ENCODE results near the gene SV2B.

Gene SV2B

DNA sequence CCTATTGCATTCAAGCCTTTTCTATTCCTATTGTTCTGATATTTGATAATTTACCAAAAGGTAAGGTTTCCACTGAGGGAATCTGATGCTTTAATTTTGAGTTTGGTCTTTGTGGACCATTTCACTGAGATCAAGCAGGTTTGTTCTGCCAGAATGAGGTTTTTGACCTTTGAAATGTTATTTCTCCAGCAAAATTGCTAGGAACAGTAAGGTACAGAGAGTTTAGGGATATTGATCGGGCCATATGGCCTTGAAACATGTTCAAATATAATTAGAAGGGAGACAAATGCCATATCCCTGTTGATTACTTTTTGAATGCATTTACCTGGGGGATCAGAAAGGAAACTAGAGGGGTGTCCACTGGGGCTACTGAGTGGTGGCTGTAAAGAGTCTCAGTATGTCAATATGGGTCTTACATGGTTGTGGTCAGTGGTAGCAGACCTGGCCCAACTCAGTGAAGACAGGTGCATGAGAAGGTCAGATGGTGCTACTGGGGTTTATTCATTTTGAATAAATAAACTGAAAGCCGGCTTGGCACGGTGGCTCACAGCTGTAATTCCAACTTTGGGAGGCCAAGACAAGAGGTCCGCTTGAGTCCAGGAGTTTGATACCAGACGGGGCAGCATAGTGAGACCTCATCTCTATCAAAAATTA is 100.2 kb downstream of the SV2B start:
- no peak for DNase-seq

DNA sequence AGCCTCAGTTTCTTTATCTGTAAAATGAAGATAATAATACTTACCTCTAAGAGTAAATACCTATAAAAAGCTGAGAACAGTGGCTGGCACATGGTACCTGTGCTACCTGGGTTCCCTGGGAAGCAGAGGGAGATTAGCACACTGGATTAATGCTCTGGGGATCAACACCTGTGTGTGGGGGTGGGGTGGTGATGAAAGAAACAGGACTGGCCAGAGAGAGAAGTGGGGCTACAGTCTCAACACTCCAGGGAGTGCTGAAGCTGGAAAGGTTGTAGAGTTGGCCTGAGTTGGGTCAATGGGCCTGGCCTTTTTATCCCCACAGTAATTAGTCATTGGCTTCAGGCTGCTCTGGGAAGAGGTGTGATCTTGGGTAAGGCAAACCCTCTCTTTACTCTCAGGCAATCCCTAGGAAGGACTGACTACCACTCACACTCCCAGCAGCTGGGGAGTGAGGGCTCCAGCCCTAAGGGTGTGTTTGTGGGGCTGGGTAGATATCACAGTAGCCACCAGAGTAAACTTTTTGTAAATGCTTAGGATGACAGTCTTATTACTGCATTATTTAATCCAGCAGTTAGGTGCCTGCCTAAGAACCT is 102.5 kb downstream of the SV2B start:
- DNase-seq, result no peak

DNA sequence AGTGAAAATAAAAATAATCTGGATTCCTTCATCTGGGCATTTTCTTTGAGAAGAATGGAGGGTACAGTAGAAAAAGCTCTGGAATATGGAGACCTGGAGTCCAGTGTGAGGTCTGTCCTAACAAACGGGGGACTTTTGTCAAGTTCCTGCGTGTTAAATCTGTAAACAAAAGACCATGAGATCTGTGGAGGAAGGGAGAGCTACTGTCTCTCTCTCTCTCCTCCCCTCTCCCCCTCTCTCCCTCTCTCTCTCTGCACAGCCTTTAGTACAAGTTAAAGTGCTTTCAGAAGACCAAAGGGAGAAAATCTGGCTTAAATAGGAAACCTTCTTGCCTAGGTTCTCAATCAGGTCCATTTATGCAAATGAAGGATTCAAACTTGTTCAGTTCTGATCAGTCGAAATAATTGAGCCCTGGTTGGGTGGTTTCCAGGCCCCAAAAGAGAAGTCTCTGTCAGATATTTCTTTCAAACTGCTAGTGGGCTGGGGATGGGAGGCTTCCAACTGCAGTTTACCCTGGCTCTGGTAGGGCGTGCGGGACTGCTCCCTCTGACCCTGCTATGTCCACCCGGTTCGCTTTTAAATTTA is 103.7 kb downstream of the SV2B start:
- no peak for DNase-seq

DNA sequence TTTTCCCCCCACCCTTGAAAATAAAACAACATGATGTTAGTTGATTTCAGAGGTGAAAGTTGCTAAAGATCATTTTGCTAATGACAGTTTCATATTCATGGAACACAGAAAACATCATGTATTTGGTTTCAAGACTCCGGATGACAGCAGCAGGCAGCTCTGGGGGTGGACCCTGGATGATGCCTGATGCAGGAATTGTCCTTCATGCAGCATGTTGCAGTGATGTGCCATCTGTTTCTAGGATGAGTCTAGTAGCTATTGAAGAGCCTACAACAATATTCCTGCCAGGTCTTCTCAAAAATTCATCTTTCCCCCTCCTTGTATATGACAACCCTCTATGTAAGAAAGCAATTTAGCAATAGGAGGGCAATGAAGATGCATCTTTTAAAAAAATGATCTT is 108.3 kb downstream of the SV2B start:
- DNase-seq, result no peak

DNA sequence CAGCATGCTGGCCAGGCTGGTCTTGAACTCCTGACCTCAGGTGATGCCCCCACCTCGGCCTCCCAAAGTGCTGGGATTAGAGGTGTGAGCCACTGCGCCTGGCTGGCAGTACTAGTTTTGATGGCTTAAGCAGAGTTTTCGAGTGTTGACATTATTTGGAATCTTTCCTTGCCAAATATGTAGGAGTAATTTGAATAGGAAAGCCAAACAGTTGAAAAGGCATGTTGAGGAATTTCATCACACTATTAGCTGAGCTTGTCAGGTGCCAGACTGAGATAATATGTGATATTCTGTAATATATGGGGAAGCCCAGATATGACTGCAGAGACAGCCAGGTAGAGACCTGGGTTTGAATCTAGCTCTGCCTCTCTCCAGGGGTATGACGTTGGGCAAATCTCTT is 109.3 kb downstream of the SV2B start:
- no peak for DNase-seq

DNA sequence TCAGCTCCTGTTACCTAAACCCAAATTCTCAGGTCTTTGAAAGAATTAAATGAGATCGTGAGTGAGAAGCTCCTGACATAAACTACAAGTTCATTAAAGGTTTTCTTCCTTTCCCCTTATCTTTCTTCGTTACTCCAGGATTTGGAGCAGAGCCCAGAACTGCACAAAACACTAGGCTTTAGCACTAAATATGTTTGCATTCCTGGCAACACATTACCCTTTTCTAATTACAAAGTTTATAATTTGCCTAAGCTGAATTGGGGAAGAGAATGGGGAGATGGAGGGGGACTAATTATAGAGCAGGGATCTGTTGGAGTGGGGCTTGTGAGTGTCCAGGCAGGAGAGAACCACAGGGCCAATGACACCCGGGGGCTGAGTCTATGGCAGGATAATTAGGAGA is 109.7 kb downstream of the SV2B start:
- DNase-seq, result no peak

DNA sequence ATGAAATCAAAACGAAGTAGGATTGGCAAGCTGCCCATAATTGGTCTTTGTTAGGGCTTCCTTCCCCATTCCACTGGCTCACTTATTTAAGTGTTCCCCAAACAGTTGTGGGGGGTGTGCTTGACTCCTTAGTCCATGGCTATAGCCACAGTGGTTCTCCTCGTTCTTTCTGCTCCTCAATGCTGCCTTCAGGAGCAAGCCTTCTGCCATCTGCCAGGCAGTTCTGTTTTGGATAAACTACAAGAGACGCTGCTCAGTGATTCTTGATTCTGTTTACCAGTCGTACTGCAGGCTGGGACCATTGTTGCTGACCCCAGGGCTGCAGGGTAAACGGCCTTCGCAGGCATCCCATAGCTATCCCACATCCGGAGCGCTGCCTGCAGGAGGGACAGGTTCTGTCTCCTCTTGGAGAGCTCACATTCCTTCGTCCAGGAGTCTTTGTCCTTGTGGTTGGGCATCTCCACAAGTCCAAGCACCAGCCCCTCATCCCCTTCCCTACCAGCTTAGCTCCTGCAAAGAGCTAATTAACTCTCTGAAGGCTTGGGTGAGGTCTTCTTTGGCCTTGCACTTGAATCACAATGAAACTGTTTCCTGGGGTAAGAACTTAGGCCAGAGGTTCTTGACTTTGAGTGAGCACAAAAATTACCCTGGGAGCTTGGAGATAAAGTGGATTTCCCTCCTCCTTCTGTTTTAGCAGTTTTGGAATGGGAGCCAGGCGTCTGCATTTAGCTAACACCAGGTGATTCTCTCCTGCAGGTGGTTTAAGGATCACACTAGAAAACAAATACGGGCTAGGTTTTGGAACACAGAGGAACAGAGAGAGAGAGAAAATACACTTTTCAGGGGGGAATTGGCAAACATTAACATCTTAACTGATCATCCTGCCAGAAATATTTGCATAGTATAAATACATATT is 114.9 kb downstream of the SV2B start:
- no peak for DNase-seq

DNA sequence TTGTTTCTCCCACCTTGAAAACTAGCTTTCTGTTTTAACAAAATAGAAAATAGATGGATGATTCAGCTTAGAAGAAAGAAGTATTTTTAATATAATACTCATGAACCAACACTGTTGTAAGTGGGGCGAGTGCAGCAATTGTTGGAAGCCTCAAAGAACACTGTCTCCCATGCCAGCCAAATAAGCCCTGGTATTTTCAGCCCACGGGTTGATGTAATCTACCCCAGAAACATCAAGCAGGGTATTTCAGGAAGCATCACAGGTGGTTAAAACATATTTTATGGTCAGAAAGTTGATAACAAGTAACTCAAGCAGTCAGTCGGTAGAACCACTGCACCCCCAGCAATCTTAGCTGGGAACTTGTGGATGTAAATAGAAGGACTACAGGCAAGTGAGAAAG is 115.9 kb downstream of the SV2B start:
- DNase-seq, result no peak

DNA sequence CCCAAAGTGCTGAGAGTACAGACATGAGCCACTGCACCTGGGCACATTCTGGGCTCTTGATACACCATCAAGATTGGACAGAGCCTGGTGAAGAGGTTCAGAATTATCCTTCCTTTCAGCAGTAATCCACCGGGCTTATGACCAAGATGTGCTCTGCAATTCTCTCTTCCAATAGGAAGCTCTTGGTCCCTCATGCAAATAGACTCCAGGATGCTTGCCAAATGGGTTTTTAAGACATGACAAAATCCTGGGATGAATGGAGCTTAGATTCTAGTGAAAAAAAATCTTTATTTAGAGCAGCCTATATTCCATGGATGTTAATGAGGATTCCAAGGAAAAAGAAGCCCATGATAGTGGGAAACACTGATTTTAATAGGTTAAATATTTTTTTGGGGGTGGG is 119.1 kb downstream of the SV2B start:
- DNase-seq, result no peak

DNA sequence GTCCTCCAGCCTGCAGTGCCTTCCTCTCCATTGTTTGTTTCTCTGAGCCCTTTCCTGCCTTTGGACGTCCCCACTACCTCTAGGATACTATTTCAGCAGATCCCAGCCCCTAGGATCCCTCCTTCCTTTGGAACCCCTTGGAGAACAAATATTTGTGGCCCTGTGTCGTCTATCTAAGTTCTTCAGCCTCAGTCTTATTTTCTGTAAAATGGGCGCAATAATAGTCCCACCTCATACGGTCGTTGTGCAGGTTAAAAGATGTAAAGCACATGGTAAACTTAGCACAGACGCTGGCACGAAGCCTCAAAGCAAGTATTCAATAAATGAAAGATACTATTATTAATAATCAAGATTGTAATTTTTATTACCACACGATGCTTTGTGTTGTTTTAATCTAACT is 122.0 kb downstream of the SV2B start:
- DNase-seq, result no peak

DNA sequence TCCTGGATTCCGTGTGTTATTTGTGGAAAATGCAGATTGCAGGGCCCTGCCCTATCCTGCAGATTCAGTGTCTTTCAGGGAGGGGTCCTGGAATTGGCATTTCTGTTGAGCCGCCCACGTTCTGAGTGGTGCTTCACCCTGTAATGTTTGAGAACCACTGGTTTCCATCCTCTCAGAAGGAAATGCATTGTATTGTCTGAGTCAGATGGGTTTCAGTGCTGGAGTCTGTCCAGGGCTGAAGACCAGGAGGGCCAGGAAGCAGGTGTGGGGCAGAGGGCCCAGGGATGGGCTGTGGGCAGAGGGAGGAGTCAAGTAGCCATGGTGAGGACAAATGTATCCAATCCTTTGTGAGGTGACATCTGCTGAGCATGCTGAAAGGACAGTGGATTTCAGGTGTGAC is 123.8 kb downstream of the SV2B start:
- DNase-seq, result no peak

DNA sequence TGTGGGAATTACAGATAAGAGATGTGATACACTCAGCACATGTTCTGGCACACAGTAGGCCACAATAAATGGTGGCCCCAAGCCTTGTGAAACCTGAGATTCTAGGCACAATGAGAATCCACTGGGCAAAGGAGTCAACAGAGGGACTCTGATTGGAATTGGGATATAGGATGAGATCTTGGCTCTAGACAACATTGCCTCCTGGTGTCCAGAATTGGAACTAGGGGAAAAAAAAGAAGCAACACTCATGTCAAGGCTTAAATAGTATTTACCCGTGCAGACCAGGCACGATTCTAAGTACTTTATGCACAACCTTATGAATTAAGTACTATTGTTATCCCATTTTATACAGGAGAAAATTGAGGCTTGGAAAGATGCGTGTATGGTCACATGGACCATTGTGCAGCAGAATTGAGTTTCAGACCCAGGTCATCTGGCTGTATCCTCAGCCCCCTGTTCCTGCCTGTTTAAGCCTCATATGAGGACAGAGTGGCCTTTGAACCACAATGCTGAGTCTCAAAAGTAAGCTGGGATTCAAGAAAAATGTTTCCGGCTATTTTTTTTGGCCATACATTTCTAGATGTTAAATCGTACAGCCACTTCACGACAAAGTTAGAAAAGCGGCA is 124.8 kb downstream of the SV2B start:
- no peak for DNase-seq

DNA sequence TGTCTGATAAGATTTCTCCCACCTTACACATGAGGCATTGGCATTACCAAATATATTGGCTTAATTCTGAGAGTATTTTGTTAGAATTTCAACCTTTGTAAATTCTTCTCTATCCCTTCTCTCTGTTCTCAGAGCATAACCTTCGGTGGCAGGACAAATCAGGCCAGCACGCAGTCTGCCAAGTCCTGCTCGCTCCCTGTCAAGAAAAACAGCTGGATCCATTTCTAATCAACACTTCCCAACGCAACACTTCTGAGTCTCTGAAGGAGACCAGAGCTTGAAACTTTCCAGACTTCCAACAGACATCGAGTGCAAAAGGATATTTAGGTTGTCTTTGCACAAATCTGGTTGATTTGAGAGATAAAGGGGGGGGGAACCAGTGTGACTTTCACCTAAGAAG is 125.7 kb downstream of the SV2B start:
- DNase-seq, result no peak

DNA sequence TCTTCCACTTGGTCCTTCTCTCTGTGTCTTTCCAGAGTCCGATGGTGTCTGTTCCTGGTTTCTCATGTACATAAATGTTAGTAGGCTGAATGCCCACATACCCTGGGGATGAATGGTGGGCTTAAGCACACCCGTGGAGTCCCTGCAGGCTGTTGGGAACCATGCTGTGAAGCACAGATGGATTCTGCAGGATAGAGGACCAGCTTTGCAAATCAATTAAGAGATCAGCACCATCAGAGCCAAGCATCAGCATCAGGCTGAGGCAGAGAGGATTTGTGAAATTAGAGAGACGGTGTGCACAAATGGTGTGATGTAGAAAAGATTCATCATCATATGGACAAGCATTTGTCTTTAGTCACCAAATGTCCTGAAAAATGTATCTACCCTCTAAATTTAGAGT is 127.1 kb downstream of the SV2B start:
- no peak for DNase-seq

DNA sequence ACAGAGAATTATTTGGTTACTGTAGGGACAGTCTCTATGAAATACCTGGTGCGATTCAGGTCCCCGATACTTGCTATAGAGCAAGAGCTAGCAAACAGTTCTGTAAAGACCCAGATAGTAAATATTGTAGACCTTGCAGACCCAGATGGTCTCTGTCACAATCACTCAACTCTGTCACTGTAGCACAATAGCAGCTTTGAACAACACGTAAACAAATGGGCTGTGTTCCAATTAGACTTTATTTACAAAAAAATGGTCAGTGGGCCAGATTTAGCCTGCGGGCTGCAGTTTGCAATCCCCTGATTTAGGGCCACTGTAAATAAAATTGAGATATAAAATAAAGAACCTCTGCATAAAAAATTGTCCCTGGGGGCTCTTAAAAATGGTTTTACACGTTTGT is 127.7 kb downstream of the SV2B start:
- DNase-seq, result no peak

DNA sequence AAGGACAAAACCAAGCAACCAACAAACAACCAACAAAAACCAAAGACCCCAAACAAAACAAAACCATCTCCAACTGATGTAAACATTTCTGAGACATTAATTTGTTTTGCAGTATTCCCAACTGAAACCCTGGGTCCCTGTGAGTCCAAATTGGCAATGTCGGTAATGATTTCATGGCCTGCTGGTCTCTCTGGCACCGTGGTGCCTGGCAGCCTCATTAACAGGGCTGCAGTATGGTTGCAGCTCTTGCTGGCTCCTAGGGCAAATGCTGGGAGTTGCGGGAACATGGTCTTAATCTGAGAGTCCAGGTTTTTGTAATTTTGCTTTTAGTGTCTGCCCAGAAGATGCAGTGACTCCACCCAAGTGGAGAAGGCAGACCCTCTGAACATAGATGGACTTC is 128.3 kb downstream of the SV2B start:
- DNase-seq, result no peak

DNA sequence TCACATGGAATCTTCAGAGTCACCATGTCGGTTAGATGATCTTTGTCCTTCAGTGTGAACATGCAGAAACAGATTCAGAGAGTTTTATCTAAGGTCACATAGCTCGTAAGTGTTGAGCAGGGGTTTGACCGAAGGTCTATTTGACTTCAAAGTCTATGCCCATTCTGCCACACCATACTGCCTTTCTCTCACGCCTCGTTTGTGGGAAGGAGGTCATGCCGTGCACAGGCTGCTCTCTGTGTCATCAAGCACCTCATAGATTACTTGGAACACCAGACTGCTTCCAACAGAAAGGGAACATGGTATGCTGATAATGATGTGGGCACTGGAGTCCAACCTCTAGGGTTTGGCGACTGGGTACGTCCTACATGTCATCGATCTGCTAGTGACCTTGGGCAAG is 128.8 kb downstream of the SV2B start:
- DNase-seq, result no peak

DNA sequence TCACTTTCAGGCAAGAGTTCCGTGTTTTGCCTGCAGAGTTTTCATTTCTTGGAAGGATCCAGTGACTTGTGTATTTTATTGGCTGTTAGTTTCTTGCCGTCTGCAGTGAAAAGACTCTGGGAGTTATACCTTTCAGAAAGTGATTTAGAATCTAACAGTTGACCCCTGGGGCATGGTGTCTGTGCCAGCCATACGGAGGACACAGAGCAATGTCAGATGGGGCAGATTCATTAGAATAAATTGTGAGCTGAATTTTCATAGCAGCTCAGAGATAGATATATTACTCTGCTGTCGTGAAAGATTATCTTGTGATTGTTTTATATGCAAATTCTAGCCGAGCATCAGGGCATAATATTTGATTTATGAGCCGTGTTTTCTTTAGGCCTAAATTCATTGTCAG is 131.6 kb downstream of the SV2B start:
- no peak for DNase-seq

DNA sequence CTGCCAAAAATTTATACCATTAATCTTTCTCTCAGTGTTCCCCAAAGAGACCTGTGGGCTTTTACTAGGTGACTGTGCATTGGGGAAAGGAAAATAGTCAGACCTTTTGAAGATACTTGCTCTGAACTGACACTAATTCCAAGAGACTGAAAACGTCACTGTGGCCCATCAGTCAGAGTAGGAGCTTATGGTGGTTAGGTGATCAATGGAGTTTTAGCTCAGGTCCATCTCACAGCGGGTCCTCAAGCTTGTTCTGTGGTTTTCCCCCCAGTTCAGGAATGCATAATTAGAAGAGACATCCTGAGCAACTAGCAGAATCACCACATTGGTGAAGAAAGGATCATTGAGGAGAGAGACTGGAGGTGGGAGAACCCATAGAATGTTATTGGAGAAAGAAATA is 134.7 kb downstream of the SV2B start:
- DNase-seq, result no peak

DNA sequence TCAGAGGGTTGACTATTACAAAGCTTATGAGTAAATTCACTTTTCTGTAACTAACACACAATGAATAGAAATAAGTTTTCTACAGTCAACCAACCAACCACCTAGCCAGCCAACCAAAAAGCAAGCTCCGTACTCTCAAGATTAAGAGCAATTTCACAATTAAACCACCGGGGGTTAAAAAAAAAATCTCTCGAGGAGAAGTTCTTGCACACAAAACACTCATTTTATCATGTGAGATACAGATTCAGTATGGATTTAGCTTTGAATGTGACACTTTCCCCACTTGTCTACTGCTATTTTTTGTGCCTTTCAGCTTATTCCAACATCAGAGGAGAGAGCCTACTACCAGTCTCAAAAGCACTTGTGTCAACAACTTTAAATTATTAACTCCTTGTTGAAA is 135.3 kb downstream of the SV2B start:
- no peak for DNase-seq

DNA sequence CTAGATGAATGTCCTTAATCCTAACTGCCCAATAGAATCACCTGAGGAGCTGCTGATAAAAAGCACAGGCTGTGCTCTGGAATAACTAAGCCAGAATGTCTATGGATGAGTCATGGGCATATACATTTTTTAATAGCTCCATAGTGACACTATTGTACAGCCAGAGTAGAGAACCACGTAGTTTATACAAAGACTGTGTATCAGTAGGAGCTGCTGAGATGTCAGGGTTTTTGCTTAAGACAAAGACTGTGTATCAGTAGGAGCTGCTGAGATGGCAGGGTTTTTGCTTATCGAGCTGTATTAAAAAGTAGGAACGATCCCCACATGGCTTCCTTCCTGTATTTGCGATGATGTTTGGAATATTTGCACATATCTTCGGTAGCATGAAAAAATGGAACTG is 137.4 kb downstream of the SV2B start:
- DNase-seq, result no peak

DNA sequence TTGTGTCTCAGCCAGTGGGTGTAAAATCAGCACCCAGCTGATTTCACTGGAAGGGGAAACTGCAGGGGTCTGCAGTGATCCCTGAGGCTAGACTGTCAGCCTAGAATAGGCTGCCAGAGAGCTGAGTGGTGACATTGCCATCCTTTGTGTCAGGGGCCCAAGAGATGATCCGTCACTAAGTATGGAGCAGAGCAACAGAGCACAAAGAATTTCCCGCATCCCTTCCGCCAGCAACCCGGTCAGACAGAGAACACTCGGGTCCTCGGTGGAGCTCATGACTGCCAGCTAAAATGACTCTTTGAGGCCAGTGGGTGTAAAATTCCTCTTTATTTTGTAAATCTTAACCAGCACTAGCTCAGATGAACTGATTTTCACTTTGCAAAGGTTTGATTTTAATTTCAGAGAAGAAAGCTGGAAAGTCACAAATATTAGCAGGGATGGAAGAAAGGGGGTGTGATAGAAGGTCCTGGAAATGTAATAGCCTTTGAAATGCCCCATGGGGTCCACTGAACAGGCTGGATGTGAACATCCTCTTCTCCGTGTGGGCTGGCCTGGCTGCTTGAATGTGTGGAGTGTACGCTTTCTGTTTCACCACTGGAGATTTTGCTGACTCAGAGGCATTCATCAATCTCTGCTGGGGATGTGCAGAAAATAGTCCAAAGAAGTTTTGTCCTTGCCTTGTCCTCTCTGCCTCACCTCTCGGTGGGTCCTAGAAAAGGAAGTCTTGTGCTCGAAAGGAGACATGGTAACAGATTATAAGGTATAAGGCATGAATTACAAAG is 138.8 kb downstream of the SV2B start:
- no peak for DNase-seq

DNA sequence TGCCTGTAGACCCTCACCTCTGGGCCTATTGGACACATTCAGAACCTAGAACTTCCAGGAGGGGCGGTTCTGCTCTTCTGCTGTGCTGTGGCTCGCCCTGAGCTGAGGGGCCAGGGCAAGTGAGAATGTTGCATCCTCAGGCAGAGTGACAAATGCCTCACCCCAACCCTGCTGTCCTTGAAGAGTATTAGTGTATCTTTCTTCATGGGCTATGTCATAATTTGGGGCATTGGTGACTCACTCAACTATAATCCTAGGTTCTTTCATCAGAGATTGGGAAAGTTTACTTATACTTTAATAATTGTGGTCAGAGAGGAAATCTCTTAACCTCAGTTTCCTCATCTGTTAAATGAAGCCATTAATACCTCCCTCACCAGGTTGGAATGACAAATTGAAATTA is 143.8 kb downstream of the SV2B start:
- DNase-seq, result no peak

Measured in stimulated activated CD4-positive, alpha-beta T cell treated with anti-CD3 and anti-CD28 coated beads, Interleukin-4, amount 100 ng/mL, for 24 hours (primary cell).